ENCODE data around the gene FMNL1. TPM values are rescaled to one million over a fixed set of nuclear protein-coding genes. Genes with fewer than 3 reads are reported as not detected.

The FMNL1 gene
- polyA plus RNA-seq, 1 donor (not counting 4 experiments of a cell fraction or from before 2014, with no cell fraction given), result 0.46 TPM

- H3K36me3 ChIP-seq (ENCODE audit: control insufficient read depth in 2 of 2, extremely low read depth in 1 of 2, insufficient read depth in 2 of 2, low read length in 2 of 2), result no peaks in the 10 kb centered on the region
Observed at GRCh38 chr17:45224671-45225050, 3.0 kb downstream of the FMNL1 start.

GRCh38 chr17:45225051-45225700 is 3.5 kb downstream of the FMNL1 start:
- Histone ChIP-seq H2AFZ (ENCODE audit: control insufficient read depth, low read length) (no peak overlapping the region), H3K27me3 (ENCODE audit: control insufficient read depth, extremely low read depth, insufficient read depth, low read length) (peaks cover 27% of the 10 kb centered on the region), H3K9me1 (ENCODE audit: control insufficient read depth, extremely low read depth, insufficient read depth, low read length) (no peaks in the 10 kb centered on the region), H3K4me1 (ENCODE audit: control insufficient read depth, extremely low read depth, insufficient read depth, low read length) (peaks cover 30% of the 10 kb centered on the region), H3K9ac (ENCODE audit: control insufficient read depth, extremely low read depth, insufficient read depth, low read length) (no peak overlapping the region), H3K36me3 (ENCODE audit: control insufficient read depth in 2 of 2, extremely low read depth in 1 of 2, insufficient read depth in 2 of 2, low read length in 2 of 2) (no peaks in the 10 kb centered on the region), H3K79me2 (ENCODE audit: control insufficient read depth, insufficient read depth, low read length) (no peaks in the 10 kb centered on the region), H3K9me3 (ENCODE audit: control insufficient read depth, low read depth, low read length) (no peaks in the 10 kb centered on the region), H4K20me1 (ENCODE audit: control insufficient read depth, extremely low read depth, insufficient read depth, low read length) (no peaks in the 10 kb centered on the region), H3K4me2 (ENCODE audit: control insufficient read depth, extremely low read depth, insufficient read depth, low read depth, low read length) (peak overlapping the region; percentile 22), H3K27ac (ENCODE audit: control insufficient read depth, insufficient read depth, low read length) (no peak overlapping the region), H3K4me3 (ENCODE audit: control insufficient read depth in 2 of 3, extremely low read depth in 1 of 3, insufficient read depth in 2 of 3, low read depth in 1 of 3, low read length in 3 of 3) (no peak overlapping the region)
- DNase-seq (ENCODE audit: low read depth, low spot score) (no peak), FAIRE-seq (no peak)
- no peak for TF ChIP-seq CTCF (optimal IDR thresholded peaks at IDR 0.05 in 1 of 3, IDR thresholded peaks at IDR 0.05 in 1 of 3, conservative IDR thresholded peaks at IDR 0.05 in 1 of 3; ENCODE audit: extremely low read depth in 1 of 3, insufficient read depth in 2 of 3, low read length in 3 of 3)
- TF ChIP-seq EZH2 (IDR thresholded peaks at IDR 0.05; ENCODE audit: low read length), result no peak
- dilution Hi-C loops (cut with MboI; ENCODE audit: extremely low pct_ligation_motif_present, low sequenced_read_pairs), result no loop called here

More at GRCh38 chr17:45224671-45225050, 3.0 kb downstream of the FMNL1 start:
- H3K79me2 ChIP-seq (ENCODE audit: control insufficient read depth, insufficient read depth, low read length), result no peaks in the 10 kb centered on the region
- dilution Hi-C loops (cut with MboI; ENCODE audit: extremely low pct_ligation_motif_present, low sequenced_read_pairs), result no loop called here
- DNase-seq (ENCODE audit: low read depth, low spot score) (no peak), FAIRE-seq (no peak)
- TF ChIP-seq CTCF (optimal IDR thresholded peaks at IDR 0.05 in 1 of 3, IDR thresholded peaks at IDR 0.05 in 1 of 3, conservative IDR thresholded peaks at IDR 0.05 in 1 of 3; ENCODE audit: extremely low read depth in 1 of 3, insufficient read depth in 2 of 3, low read length in 3 of 3) (no peak), EZH2 (IDR thresholded peaks at IDR 0.05; ENCODE audit: low read length) (no peak)
- no peaks in the 10 kb centered on the region for H3K9me1 ChIP-seq (ENCODE audit: control insufficient read depth, extremely low read depth, insufficient read depth, low read length)
- H3K4me3 ChIP-seq (ENCODE audit: control insufficient read depth in 2 of 3, extremely low read depth in 1 of 3, insufficient read depth in 2 of 3, low read depth in 1 of 3, low read length in 3 of 3), result no peak overlapping the region
- H3K9me3 ChIP-seq (ENCODE audit: control insufficient read depth, low read depth, low read length), result no peaks in the 10 kb centered on the region
- H3K4me1 ChIP-seq (ENCODE audit: control insufficient read depth, extremely low read depth, insufficient read depth, low read length), result peaks cover 30% of the 10 kb centered on the region
- no peaks in the 10 kb centered on the region for H4K20me1 ChIP-seq (ENCODE audit: control insufficient read depth, extremely low read depth, insufficient read depth, low read length)
- no peak overlapping the region for H2AFZ ChIP-seq (ENCODE audit: control insufficient read depth, low read length)
- H3K4me2 ChIP-seq (ENCODE audit: control insufficient read depth, extremely low read depth, insufficient read depth, low read depth, low read length), result no peak overlapping the region
- peaks cover 27% of the 10 kb centered on the region for H3K27me3 ChIP-seq (ENCODE audit: control insufficient read depth, extremely low read depth, insufficient read depth, low read length)
- no peak overlapping the region for H3K9ac ChIP-seq (ENCODE audit: control insufficient read depth, extremely low read depth, insufficient read depth, low read length)
- H3K27ac ChIP-seq (ENCODE audit: control insufficient read depth, insufficient read depth, low read length), result no peak overlapping the region
